MM.1S (cell line): ENCODE measurements around the gene NME7.

Experiments
- DNase-seq: peaks from one replicate; pipeline ENCODE4 v3.0.0-alpha.2; 2015
- H2AFZ ChIP-seq: fragments of 300-600 bp; sonication (generic); 2 replicates; pipeline ENCODE4 v1.6.0; 2016; ENCODE audit warnings: antibody characterized with exemption, low read length
- H3F3A ChIP-seq: fragments of 300-600 bp; sonication (generic); 2 replicates; pipeline ENCODE4 v1.6.1; 2016; ENCODE audit warnings: mild to moderate bottlenecking, antibody characterized with exemption, low read length, moderate library complexity, mixed read lengths; ENCODE audit not compliant: insufficient read depth
- H3K27ac ChIP-seq: fragments of 300-600 bp; sonication (generic); 2 replicates; pipeline ENCODE4 v1.5.1; 2016; ENCODE audit warnings: mild to moderate bottlenecking, low read length
- H3K27me3 ChIP-seq: fragments of 300-600 bp; sonication (generic); replicated peaks from 2 replicates; pipeline ENCODE4 v1.6.0; 2016; ENCODE audit warnings: low read length; ENCODE audit not compliant: insufficient read depth
- H3K36me3 ChIP-seq: fragments of 300-600 bp; sonication (generic); replicated peaks from 2 replicates; pipeline ENCODE4 v1.6.1; 2016; ENCODE audit warnings: mild to moderate bottlenecking, low read length, mixed read lengths; ENCODE audit not compliant: insufficient read depth
- H3K4me1 ChIP-seq: fragments of 300-600 bp; sonication (generic); 2 replicates; pipeline ENCODE4 v1.6.1; 2016; ENCODE audit warnings: low read length, mixed read lengths
- H3K4me2 ChIP-seq: fragments of 300-600 bp; sonication (generic); 2 replicates; pipeline ENCODE4 v1.6.0; 2016; ENCODE audit warnings: low read depth, low read length
- H3K4me3 ChIP-seq: fragments of 300-600 bp; sonication (generic); 2 replicates; pipeline ENCODE4 v1.5.1; 2016; ENCODE audit warnings: low read length, mixed read lengths
- H3K79me2 ChIP-seq: fragments of 300-600 bp; sonication (generic); 2 replicates; pipeline ENCODE4 v1.6.1; 2016; ENCODE audit warnings: mixed run types, low read length, mixed read lengths
- H3K9ac ChIP-seq: fragments of 300-600 bp; sonication (generic); 2 replicates; pipeline ENCODE4 v1.6.1; 2016; ENCODE audit warnings: low read length, mixed read lengths
- H3K9me2 ChIP-seq: fragments of 300-600 bp; sonication (generic); replicated peaks from 2 replicates; pipeline ENCODE4 v1.6.1; 2016; ENCODE audit warnings: mild to moderate bottlenecking, low read length, mixed read lengths; ENCODE audit not compliant: insufficient read depth
- H3K9me3 ChIP-seq: fragments of 300-600 bp; sonication (generic); replicated peaks from 2 replicates; pipeline ENCODE4 v1.6.1; 2016; ENCODE audit warnings: mild to moderate bottlenecking, low read length, mixed read lengths; ENCODE audit not compliant: insufficient read depth
- H4K20me1 ChIP-seq: fragments of 300-600 bp; sonication (generic); 2 replicates; pipeline ENCODE4 v1.6.1; 2016; ENCODE audit warnings: mild to moderate bottlenecking, low read length, moderate library complexity, mixed read lengths; ENCODE audit not compliant: insufficient read depth
- EZH2 ChIP-seq: fragments of 300-600 bp; sonication (generic); optimal IDR thresholded peaks from 2 replicates; pipeline ENCODE3; 2017; ENCODE audit warnings: low read depth, mild to moderate bottlenecking, antibody characterized with exemption, low read length, mixed read lengths
- EZH2phosphoT487 ChIP-seq: fragments of 300-600 bp; sonication (generic); IDR thresholded peaks from 2 replicates; pipeline ENCODE4 v1.6.1; 2018; ENCODE audit warnings: antibody characterized with exemption, low read length
- TF ChIP-seq, protein P1 (sequence below): fragments of 300-600 bp; sonication (generic); IDR thresholded peaks from 2 replicates; pipeline ENCODE4 v1.5.1; 2016; ENCODE audit warnings: antibody characterized with exemption, low read length, mixed read lengths

The NME7 gene

GRCh38 chr1:169236143-169236542 lies 131.5 kb downstream of the NME7 start:
- Histone ChIP-seq H3K9ac (no peak overlapping the region), H3K79me2 (no peaks in the 10 kb centered on the region), H4K20me1 (no peaks in the 10 kb centered on the region; the same call in 1 of the 2 replicates), H3K4me2 (no peak overlapping the region), H3K9me3 (no peaks in the 10 kb centered on the region), H3K27me3 (no peaks in the 10 kb centered on the region), H3F3A (no peaks in the 10 kb centered on the region), H3K4me3 (no peak overlapping the region), H2AFZ (no peak overlapping the region), H3K27ac (no peak overlapping the region), H3K9me2 (no peaks in the 10 kb centered on the region), H3K36me3 (no peaks in the 10 kb centered on the region), H3K4me1 (no peaks in the 10 kb centered on the region)
- TF ChIP-seq EZH2phosphoT487 (no peak), EZH2 (no peak)
- TF ChIP-seq, protein P1, sequence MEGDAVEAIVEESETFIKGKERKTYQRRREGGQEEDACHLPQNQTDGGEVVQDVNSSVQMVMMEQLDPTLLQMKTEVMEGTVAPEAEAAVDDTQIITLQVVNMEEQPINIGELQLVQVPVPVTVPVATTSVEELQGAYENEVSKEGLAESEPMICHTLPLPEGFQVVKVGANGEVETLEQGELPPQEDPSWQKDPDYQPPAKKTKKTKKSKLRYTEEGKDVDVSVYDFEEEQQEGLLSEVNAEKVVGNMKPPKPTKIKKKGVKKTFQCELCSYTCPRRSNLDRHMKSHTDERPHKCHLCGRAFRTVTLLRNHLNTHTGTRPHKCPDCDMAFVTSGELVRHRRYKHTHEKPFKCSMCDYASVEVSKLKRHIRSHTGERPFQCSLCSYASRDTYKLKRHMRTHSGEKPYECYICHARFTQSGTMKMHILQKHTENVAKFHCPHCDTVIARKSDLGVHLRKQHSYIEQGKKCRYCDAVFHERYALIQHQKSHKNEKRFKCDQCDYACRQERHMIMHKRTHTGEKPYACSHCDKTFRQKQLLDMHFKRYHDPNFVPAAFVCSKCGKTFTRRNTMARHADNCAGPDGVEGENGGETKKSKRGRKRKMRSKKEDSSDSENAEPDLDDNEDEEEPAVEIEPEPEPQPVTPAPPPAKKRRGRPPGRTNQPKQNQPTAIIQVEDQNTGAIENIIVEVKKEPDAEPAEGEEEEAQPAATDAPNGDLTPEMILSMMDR = no peak
- DNase-seq = no peak

DNA sequence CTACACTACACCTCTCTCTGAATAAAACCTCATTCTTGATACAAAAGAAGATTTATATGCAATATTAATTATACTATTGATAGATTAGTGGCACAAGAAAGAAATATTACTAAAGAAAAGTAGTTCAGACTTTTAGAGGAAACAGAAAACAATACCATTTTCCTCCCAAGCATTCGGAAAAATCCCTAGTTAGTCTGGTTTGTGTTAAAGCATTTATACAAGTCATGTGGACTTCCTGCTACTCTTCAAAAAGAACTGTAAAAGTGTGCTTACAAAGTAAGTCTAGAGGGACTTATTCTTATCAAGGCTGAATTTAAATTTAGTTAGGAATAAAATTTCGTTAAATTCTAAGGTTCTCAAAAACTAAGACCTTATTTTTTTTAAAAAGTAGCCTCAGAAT lies 132.0 kb downstream of the NME7 start:
- no peak overlapping the region for H3K9ac ChIP-seq
- H3K4me3 ChIP-seq = no peak overlapping the region
- no peaks in the 10 kb centered on the region for H3K9me3 ChIP-seq
- H3K27me3 ChIP-seq = no peaks in the 10 kb centered on the region
- no peak for TF ChIP-seq EZH2
- TF ChIP-seq EZH2phosphoT487 = no peak
- TF ChIP-seq, protein P1 = no peak
- H3K27ac ChIP-seq = no peak overlapping the region
- DNase-seq = no peak
- H3K4me2 ChIP-seq = no peak overlapping the region
- H3K9me2 ChIP-seq = no peaks in the 10 kb centered on the region
- no peaks in the 10 kb centered on the region for H3F3A ChIP-seq
- H2AFZ ChIP-seq = no peak overlapping the region
- H3K36me3 ChIP-seq = no peaks in the 10 kb centered on the region
- no peaks in the 10 kb centered on the region for H3K79me2 ChIP-seq
- no peaks in the 10 kb centered on the region; the same call in 1 of the 2 replicates for H4K20me1 ChIP-seq
- H3K4me1 ChIP-seq = no peaks in the 10 kb centered on the region

DNA sequence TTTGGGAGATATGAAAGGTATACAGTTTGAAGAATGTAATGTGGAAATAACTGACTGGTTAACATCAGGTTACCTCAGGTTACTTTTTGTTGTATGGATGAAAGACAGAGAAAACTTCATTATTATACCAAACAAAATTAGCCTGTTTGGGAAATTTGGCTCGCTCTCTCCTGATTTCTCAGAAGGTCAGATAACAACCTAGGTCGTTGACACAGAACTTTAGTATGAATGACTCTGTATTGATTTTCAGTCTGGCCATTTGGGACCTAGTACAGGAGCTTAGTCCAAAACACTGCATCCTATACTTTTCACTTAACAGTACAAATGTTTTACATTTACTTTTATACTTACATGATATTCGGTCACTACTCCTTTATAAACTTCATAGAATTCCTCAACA lies 132.8 kb downstream of the NME7 start:
- TF ChIP-seq EZH2phosphoT487 (no peak), EZH2 (no peak)
- TF ChIP-seq, protein P1 = no peak
- Histone ChIP-seq H3K4me1 (no peaks in the 10 kb centered on the region), H3K27me3 (no peaks in the 10 kb centered on the region), H3K9me2 (no peaks in the 10 kb centered on the region), H3K4me2 (no peak overlapping the region), H2AFZ (no peak overlapping the region), H3K9me3 (no peaks in the 10 kb centered on the region), H3K4me3 (no peak overlapping the region), H3F3A (no peaks in the 10 kb centered on the region), H3K27ac (no peak overlapping the region), H3K9ac (no peak overlapping the region), H3K79me2 (no peaks in the 10 kb centered on the region), H4K20me1 (no peaks in the 10 kb centered on the region), H3K36me3 (no peaks in the 10 kb centered on the region)
- no peak for DNase-seq
